Astrocyte (in vitro differentiated cells and primary cell): ENCODE results near the gene CMPK2. TPM values are rescaled to one million over a fixed set of nuclear protein-coding genes. Genes with fewer than 3 reads are reported as not detected.

Experiments
- DNase-seq: peaks from one replicate; pipeline ENCODE4 v3.0.0-alpha.2; 2010; ENCODE audit warnings: low read depth
- FAIRE-seq: peaks from 2 replicates; lab custom pipeline; 2011; peaks lifted over from hg19 to GRCh38; lab: Jason Lieb, UNC
- H2AFZ ChIP-seq: 2 replicates; pipeline ENCODE4 v1.6.0; 2012; ENCODE audit warnings: low read depth, low read length, inconsistent platforms
- H3K27ac ChIP-seq: 2 replicates; pipeline ENCODE4 v1.5.1; 2011; ENCODE audit warnings: low read depth, low read length, inconsistent platforms
- H3K27me3 ChIP-seq: 2 replicates; pipeline ENCODE4 v1.6.0; 2011; ENCODE audit warnings: low read length, inconsistent platforms; ENCODE audit not compliant: insufficient read depth
- H3K36me3 ChIP-seq: 2 replicates; pipeline ENCODE4 v1.5.1; 2011; ENCODE audit warnings: low read length, inconsistent platforms; ENCODE audit not compliant: insufficient read depth
- H3K4me1 ChIP-seq: 2 replicates; pipeline ENCODE4 v1.5.1; 2011; ENCODE audit warnings: low read length, inconsistent platforms; ENCODE audit not compliant: insufficient read depth
- H3K4me2 ChIP-seq: 2 replicates; pipeline ENCODE4 v1.6.0; 2012; ENCODE audit warnings: low read length, inconsistent platforms
- H3K4me3 ChIP-seq: 2 replicates; pipeline ENCODE4 v1.5.1; 2011; ENCODE audit warnings: low read depth, mild to moderate bottlenecking, low read length, inconsistent platforms; ENCODE audit not compliant: insufficient read depth
- H3K79me2 ChIP-seq: 2 replicates; pipeline ENCODE4 v1.6.0; 2012; ENCODE audit warnings: mild to moderate bottlenecking, low read length, inconsistent platforms; ENCODE audit not compliant: insufficient read depth
- H3K9ac ChIP-seq: 2 replicates; pipeline ENCODE4 v1.6.0; 2012; ENCODE audit warnings: mild to moderate bottlenecking, low read length, inconsistent platforms
- H3K9me3 ChIP-seq: 2 replicates; pipeline ENCODE4 v1.5.1; 2012; ENCODE audit warnings: low read depth, mild to moderate bottlenecking, low read length, inconsistent platforms; ENCODE audit not compliant: insufficient read depth
- H4K20me1 ChIP-seq: 2 replicates; pipeline ENCODE4 v1.6.0; 2012; ENCODE audit warnings: low read length, inconsistent platforms; ENCODE audit not compliant: insufficient read depth
- H3K27ac Mint-ChIP-seq: one replicate; pipeline ENCODE4 v1.8.0; 2021; ENCODE audit warnings: mild to moderate bottlenecking, mixed read lengths; ENCODE audit not compliant: unreplicated experiment
- H3K27me3 Mint-ChIP-seq: one replicate; pipeline ENCODE4 v1.8.0; 2021; ENCODE audit warnings: low read depth, mixed read lengths; ENCODE audit not compliant: unreplicated experiment
- H3K36me3 Mint-ChIP-seq: one replicate; pipeline ENCODE4 v1.8.0; 2021; ENCODE audit warnings: low read depth, mixed read lengths; ENCODE audit not compliant: unreplicated experiment
- H3K4me1 Mint-ChIP-seq: one replicate; pipeline ENCODE4 v1.8.0; 2021; ENCODE audit warnings: low read depth, mixed read lengths; ENCODE audit not compliant: unreplicated experiment
- H3K4me3 Mint-ChIP-seq: one replicate; pipeline ENCODE4 v1.8.0; 2021; ENCODE audit warnings: mild to moderate bottlenecking, moderate library complexity, mixed read lengths; ENCODE audit not compliant: unreplicated experiment
- H3K9me3 Mint-ChIP-seq: one replicate; pipeline ENCODE4 v1.8.0; 2021; ENCODE audit warnings: mild to moderate bottlenecking, mixed read lengths; ENCODE audit not compliant: unreplicated experiment
- CTCF ChIP-seq: IDR thresholded peaks from 2 replicates; pipeline ENCODE4 v1.5.1; 2011; ENCODE audit warnings: low read depth, mild to moderate bottlenecking, inconsistent platforms, low read length, moderate library complexity; ENCODE audit not compliant: insufficient read depth
- EZH2 ChIP-seq: IDR thresholded peaks from 2 replicates; pipeline ENCODE4 v1.6.1; 2012; ENCODE audit warnings: mild to moderate bottlenecking, low read length, inconsistent platforms; ENCODE audit not compliant: insufficient read depth
- total RNA-seq: library from RNA; stranded (reverse); gene quantifications from 2 replicates; pipeline ENCODE4 v1.2.1, GENCODE V29; 2021

Gene CMPK2
- total RNA-seq, 1 donor from 2014 or later = 32.5 TPM

GRCh38 chr2:6909431-6910385 is 44.0 kb upstream of the CMPK2 start:
- peaks cover 5% of the 10 kb centered on the region for H3K4me1 Mint-ChIP-seq
- TF ChIP-seq EZH2 (no peak), CTCF (no peak)
- H2AFZ ChIP-seq = no peak overlapping the region

GRCh38 chr2:6908291-6908690 is 42.6 kb upstream of the CMPK2 start:
- H3K27me3 Mint-ChIP-seq = peaks cover 2% of the 10 kb centered on the region
- H3K9me3 Mint-ChIP-seq = no peaks in the 10 kb centered on the region
- no peaks in the 10 kb centered on the region for H4K20me1 ChIP-seq
- H3K4me1 Mint-ChIP-seq = peaks cover 4% of the 10 kb centered on the region
- no peak overlapping the region for H3K27ac ChIP-seq
- no peaks in the 10 kb centered on the region for H3K79me2 ChIP-seq
- TF ChIP-seq CTCF (no peak), EZH2 (no peak)
- no peak overlapping the region for H3K4me3 ChIP-seq
- no peaks in the 10 kb centered on the region for H3K9me3 ChIP-seq
- H3K9ac ChIP-seq = no peak overlapping the region
- no peak overlapping the region for H3K4me3 Mint-ChIP-seq
- no peaks in the 10 kb centered on the region for H3K4me1 ChIP-seq
- no peaks in the 10 kb centered on the region for H3K36me3 Mint-ChIP-seq
- no peaks in the 10 kb centered on the region for H3K27me3 ChIP-seq
- no peak overlapping the region for H3K27ac Mint-ChIP-seq
- FAIRE-seq (no peak), DNase-seq (no peak)
- no peaks in the 10 kb centered on the region for H3K36me3 ChIP-seq
- no peak overlapping the region for H2AFZ ChIP-seq
- no peak overlapping the region for H3K4me2 ChIP-seq

More at GRCh38 chr2:6909431-6910385, 44.0 kb upstream of the CMPK2 start:
- Mint-ChIP-seq H3K9me3 (peaks cover 3% of the 10 kb centered on the region), H3K4me3 (no peak overlapping the region), H3K36me3 (peaks cover 2% of the 10 kb centered on the region), H3K27me3 (peaks cover 2% of the 10 kb centered on the region), H3K27ac (no peak overlapping the region)
- H3K79me2 ChIP-seq = no peaks in the 10 kb centered on the region
- no peak overlapping the region for H3K9ac ChIP-seq
- H3K4me1 ChIP-seq = no peaks in the 10 kb centered on the region
- H3K36me3 ChIP-seq = no peaks in the 10 kb centered on the region
- FAIRE-seq (no peak), DNase-seq (no peak)
- no peak overlapping the region for H3K4me3 ChIP-seq
- no peak overlapping the region for H3K27ac ChIP-seq
- H3K4me2 ChIP-seq = no peak overlapping the region
- H3K27me3 ChIP-seq = no peaks in the 10 kb centered on the region
- H4K20me1 ChIP-seq = no peaks in the 10 kb centered on the region
- no peaks in the 10 kb centered on the region for H3K9me3 ChIP-seq
